Upper lobe of left lung (tissue), 6 donors: Measurements from ENCODE around the gene MARCHF3. TPM values are rescaled to one million over a fixed set of nuclear protein-coding genes. Genes with fewer than 3 reads are reported as not detected.

Experiments used
- ATAC-seq, 2 donors: fragments of 200-7000 bp; cut with Tn5 transposase; one replicate each; pipeline ENCODE4 v1.9.1; 2022; ENCODE audit warnings: mild to moderate bottlenecking in 2 of 2, moderate library complexity in 2 of 2; ENCODE audit not compliant: low FRiP score in 2 of 2
- DNase-seq, 2 donors: peaks; one replicate each; pipeline ENCODE4 v3.0.0-alpha.2; 2019 to 2020
- H3K27ac ChIP-seq, 4 donors: fragments of 200-600 bp; sonication (generic); one replicate each; pipeline ENCODE4 v1.5.1; 2016 to 2019
- H3K27me3 ChIP-seq, 4 donors: fragments of 200-600 bp; sonication (generic); one replicate each; pipeline ENCODE4 v1.5.1; 2017 to 2019
- H3K36me3 ChIP-seq, 4 donors: fragments of 200-600 bp; sonication (generic); one replicate each; pipeline ENCODE4 v1.5.1; 2016 to 2019
- H3K4me1 ChIP-seq, 4 donors: fragments of 200-600 bp; sonication (generic); one replicate each; pipeline ENCODE4 v1.5.1; 2018 to 2019
- H3K4me3 ChIP-seq, 4 donors: fragments of 200-600 bp; sonication (generic); one replicate each; pipeline ENCODE4 v1.5.1; 2017 to 2019; ENCODE audit warnings: mild to moderate bottlenecking in 2 of 4, moderate library complexity in 1 of 4
- H3K9me3 ChIP-seq, 4 donors: fragments of 200-600 bp; sonication (generic); one replicate each; pipeline ENCODE4 v1.5.1; 2018 to 2019
- EP300 ChIP-seq, 4 donors: sonication (generic); formaldehyde crosslinking; IDR thresholded peaks; one replicate each; pipeline ENCODE4 v1.5.1; 2017; ENCODE audit warnings: antibody characterized with exemption in 4 of 4, control low read depth in 2 of 4
- POLR2A ChIP-seq, 4 donors: fragments of 450-650 bp; IDR thresholded peaks; one replicate each; pipeline ENCODE4 v1.5.1; 2016 to 2017; ENCODE audit warnings: antibody characterized with exemption in 4 of 4, mild to moderate bottlenecking in 2 of 4
- POLR2AphosphoS5 ChIP-seq, 2 donors: sonication (generic); formaldehyde crosslinking; IDR thresholded peaks; one replicate each; pipeline ENCODE4 v1.5.1; 2017; ENCODE audit warnings: antibody characterized with exemption in 2 of 2
- WGBS, 2 donors: methylation state at CpG; one replicate each; pipeline ENCODE4 v1.1.5; 2017 to 2018; 5-methylcytosine and 5-hydroxymethylcytosine counted together
- total RNA-seq, 6 donors: library from RNA; depleted of rRNA in 4 of 6; stranded (reverse); fragments of >200 nt in 4 of 6; gene quantifications; one replicate each; pipeline versions ENCODE4 v1.1.0 to v1.2.1, GENCODE V29; 2016 to 2021
- TF ChIP-seq, protein P1 (sequence below), 6 experiments: fragments of 450-650 bp in 4 of 6; fragments of 200-600 bp in 2 of 6; sonication (generic) in 2 of 6; IDR thresholded peaks; one replicate each; pipeline ENCODE4 v1.5.1; 2016 to 2019; ENCODE audit warnings: antibody characterized with exemption in 6 of 6
- donor health status: DM: no; HTN: no; CAD: no; lungs with moderate emphysema.
- donor health status: DM: no; HTN: yes; CAD: no; lungs with severe emphysema.

MARCHF3 gene
- total RNA-seq, 6 donors from 2014 or later: 2.1 to 16.2 (median 6.7) TPM

DNA sequence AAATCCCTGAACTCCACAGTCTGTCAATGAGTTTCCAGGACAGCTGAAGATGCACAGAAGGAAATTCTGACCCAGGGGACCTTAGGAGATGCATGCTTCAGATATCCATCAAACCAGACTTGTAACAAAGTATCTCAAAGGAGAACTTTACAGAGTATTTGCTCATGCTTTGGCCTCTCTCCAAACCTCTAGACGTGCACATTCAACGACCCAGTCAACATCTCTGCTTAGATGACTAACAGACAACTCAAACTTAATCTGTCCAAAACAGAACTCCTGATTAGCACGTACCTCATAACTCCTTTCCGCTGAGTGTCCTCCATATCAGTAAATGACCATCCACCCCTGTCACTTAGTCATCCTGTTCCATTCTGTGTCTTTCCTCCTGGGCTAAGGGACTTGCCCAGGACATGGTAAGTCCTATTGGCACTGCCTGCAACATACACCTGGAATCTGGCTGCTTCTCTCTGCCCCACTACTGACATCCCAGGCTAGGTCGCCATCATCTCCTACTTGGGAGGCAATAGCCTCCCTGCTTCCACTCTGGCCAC, 146.0 kb downstream of the MARCHF3 start:
- TF ChIP-seq EP300 (IDR thresholded peaks at IDR 0.05) (no peak), POLR2A (IDR thresholded peaks at IDR 0.05) (no peak), POLR2AphosphoS5 (IDR thresholded peaks at IDR 0.05) (no peak)
- TF ChIP-seq, protein P1, sequence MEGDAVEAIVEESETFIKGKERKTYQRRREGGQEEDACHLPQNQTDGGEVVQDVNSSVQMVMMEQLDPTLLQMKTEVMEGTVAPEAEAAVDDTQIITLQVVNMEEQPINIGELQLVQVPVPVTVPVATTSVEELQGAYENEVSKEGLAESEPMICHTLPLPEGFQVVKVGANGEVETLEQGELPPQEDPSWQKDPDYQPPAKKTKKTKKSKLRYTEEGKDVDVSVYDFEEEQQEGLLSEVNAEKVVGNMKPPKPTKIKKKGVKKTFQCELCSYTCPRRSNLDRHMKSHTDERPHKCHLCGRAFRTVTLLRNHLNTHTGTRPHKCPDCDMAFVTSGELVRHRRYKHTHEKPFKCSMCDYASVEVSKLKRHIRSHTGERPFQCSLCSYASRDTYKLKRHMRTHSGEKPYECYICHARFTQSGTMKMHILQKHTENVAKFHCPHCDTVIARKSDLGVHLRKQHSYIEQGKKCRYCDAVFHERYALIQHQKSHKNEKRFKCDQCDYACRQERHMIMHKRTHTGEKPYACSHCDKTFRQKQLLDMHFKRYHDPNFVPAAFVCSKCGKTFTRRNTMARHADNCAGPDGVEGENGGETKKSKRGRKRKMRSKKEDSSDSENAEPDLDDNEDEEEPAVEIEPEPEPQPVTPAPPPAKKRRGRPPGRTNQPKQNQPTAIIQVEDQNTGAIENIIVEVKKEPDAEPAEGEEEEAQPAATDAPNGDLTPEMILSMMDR (IDR thresholded peaks at IDR 0.05): no peak
- WGBS, 2 donors: 57 to 58% methylated on average over 5 of the region's 5 CpGs

DNA sequence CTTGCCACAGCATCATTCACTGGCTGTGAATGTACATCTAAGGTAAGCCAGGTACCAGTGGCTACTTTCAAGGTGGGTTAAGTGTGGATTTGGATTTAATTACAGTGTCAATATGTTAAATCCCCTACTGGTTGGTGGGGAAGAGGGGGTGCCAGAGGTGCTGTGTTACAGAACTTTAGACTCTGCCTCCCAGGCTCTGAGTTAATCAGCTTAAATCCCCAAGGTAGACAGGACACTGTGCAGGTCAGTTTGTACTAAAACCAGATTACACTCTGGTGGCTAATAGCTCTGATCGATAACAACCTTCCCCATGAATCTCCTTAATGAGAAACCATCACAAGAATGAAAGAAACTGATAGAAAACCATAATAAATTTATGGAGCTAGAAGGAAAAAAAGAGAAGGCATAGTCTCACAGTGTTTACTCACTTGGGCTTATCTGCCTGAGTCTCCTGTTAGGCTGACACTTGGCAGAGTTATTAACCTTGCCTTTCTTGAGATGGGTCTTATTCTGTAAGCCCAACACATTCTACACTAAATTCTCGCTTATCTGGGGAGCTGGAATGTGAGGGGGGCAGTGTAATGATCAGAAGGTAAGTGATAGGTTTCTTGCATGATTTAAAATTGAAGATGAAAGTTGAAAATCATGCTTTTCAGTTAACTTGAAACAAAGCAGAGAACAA, 146.7 kb downstream of the MARCHF3 start:
- H3K9me3 ChIP-seq: no peaks in the 10 kb centered on the region
- H3K4me1 ChIP-seq: no peaks in the 10 kb centered on the region
- ATAC-seq: no peak
- TF ChIP-seq POLR2A (IDR thresholded peaks at IDR 0.05): no peak
- no peak for TF ChIP-seq POLR2AphosphoS5 (IDR thresholded peaks at IDR 0.05)
- TF ChIP-seq, protein P1 (IDR thresholded peaks at IDR 0.05): no peak
- no peak for TF ChIP-seq EP300 (IDR thresholded peaks at IDR 0.05)
- H3K4me3 ChIP-seq: no peak overlapping the region
- DNase-seq: no peak
- WGBS, 2 donors: 82 to 85% methylated on average over 2 of the region's 2 CpGs
- no peak overlapping the region for H3K27ac ChIP-seq
- H3K27me3 ChIP-seq: no peaks in the 10 kb centered on the region
- H3K36me3 ChIP-seq: no peaks in the 10 kb centered on the region

More for the DNA sequence above, 146.0 kb downstream of the MARCHF3 start:
- no peak overlapping the region for H3K4me3 ChIP-seq
- DNase-seq (no peak), ATAC-seq (peak in 1 of 2 donors; percentile 71)
- H3K36me3 ChIP-seq: no peaks in the 10 kb centered on the region
- H3K27ac ChIP-seq: no peak overlapping the region
- H3K9me3 ChIP-seq: no peaks in the 10 kb centered on the region
- H3K27me3 ChIP-seq: no peaks in the 10 kb centered on the region
- H3K4me1 ChIP-seq: no peaks in the 10 kb centered on the region

DNA sequence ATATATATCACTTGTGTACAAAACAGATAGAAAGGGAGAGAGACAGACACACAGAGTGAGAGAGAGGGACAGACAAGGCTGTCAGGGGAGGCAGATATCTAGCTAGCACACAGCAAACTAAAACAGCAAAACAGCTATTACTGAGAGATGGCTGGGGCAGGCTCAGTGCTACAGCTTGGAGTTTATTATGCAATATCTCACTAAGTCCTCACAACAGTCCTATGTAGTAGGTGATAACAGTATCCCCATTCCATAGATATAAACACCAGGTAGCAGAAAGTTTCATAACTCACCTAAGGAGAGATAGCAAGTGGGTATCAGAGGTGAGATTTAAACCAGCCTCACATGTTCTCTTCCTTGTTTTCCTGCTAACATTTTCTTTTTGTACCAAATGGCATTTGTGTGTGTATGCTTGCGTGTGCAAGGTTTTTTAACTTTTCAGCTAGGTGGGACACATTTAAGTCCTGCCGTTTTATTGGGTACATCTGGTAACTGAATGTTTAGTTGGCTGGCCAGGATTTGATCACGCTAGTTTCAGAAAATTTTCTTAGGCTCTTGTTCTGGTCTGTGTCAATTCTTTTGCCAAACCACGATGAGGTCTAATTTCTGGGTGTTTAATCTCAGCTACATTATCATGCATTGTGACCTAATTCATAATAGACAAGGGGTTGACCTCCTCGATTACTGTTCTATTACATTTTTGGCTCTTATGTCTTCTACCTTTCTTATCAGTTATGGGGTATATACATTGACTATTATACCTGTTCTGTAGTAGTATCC, 148.3 kb downstream of the MARCHF3 start:
- Histone ChIP-seq H3K4me3 (no peak overlapping the region), H3K27ac (no peak overlapping the region), H3K27me3 (no peaks in the 10 kb centered on the region), H3K36me3 (no peaks in the 10 kb centered on the region), H3K4me1 (peaks cover 0 to 4% (median 0%) of the 10 kb centered on the region in 4 donors), H3K9me3 (no peaks in the 10 kb centered on the region)
- WGBS, 2 donors: 84 to 94% methylated on average over 5 of the region's 5 CpGs
- TF ChIP-seq POLR2A (IDR thresholded peaks at IDR 0.05): no peak
- no peak for TF ChIP-seq POLR2AphosphoS5 (IDR thresholded peaks at IDR 0.05)
- no peak for TF ChIP-seq EP300 (IDR thresholded peaks at IDR 0.05)
- TF ChIP-seq, protein P1 (IDR thresholded peaks at IDR 0.05): no peak
- DNase-seq (no peak), ATAC-seq (no peak)

DNA sequence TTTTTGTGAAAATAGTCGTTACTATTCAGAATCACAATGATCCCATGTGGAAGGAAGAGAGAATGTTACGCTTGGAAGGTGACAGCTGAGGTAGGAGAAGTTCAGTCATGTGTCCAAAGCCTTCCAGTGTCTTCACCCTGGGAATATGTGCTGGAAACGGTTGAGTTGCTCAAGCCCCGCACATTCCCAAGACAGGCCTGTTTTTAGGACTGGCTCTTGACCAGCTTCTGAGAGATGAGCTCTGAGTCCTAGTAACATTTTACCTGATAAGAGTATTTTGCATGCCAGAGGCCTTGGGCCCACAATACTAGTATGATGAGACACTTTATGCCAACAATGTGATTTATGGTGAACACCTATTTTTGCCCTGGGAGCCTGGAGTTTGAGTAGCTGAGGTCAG, 151.7 kb downstream of the MARCHF3 start:
- WGBS, 2 donors: 95 to 96% methylated on average over 4 of the region's 4 CpGs
- no peak for DNase-seq
- ATAC-seq: no peak
- Histone ChIP-seq H3K4me3 (no peak overlapping the region), H3K27me3 (no peaks in the 10 kb centered on the region), H3K36me3 (no peaks in the 10 kb centered on the region), H3K27ac (no peak overlapping the region), H3K9me3 (no peaks in the 10 kb centered on the region), H3K4me1 (peaks cover 0 to 4% (median 0%) of the 10 kb centered on the region in 4 donors)
- TF ChIP-seq POLR2AphosphoS5 (IDR thresholded peaks at IDR 0.05): no peak
- TF ChIP-seq EP300 (IDR thresholded peaks at IDR 0.05): no peak
- no peak for TF ChIP-seq POLR2A (IDR thresholded peaks at IDR 0.05)
- TF ChIP-seq, protein P1 (IDR thresholded peaks at IDR 0.05): no peak
